H1 (cell line): ENCODE results near the gene TMEM117. TPM values are rescaled to one million over a fixed set of nuclear protein-coding genes. Genes with fewer than 3 reads are reported as not detected.

ENCODE experiments used
- ATF2 ChIP-seq: IDR thresholded peaks from 2 replicates; pipeline ENCODE4 v1.6.1; 2012; ENCODE audit warnings: low read length, inconsistent platforms
- CBX8 ChIP-seq: fragments of 300-800, 300-1000 bp; sonication (generic); IDR thresholded peaks from 2 replicates; pipeline ENCODE4 v1.7.1; 2016; ENCODE audit warnings: low read depth, low read length, borderline replicate concordance
- CHD7 ChIP-seq: fragments of 300-600 bp; sonication (generic); IDR thresholded peaks from 2 replicates; pipeline ENCODE4 v1.7.1; 2012; ENCODE audit warnings: low read length, moderate library complexity, mild to moderate bottlenecking, inconsistent platforms; ENCODE audit not compliant: insufficient replicate concordance
- EZH2 ChIP-seq: fragments of 200-600 bp; sonication (generic); IDR thresholded peaks from 2 replicates; pipeline ENCODE4 v1.7.1; 2012; ENCODE audit warnings: low read depth, mild to moderate bottlenecking, moderate library complexity, low read length, inconsistent platforms; ENCODE audit not compliant: severe bottlenecking
- RBBP5 ChIP-seq: IDR thresholded peaks from 2 replicates; pipeline ENCODE4 v1.7.1; 2012; ENCODE audit warnings: low read depth, mild to moderate bottlenecking, inconsistent platforms, low read length, moderate library complexity, borderline replicate concordance
- RXRA ChIP-seq: IDR thresholded peaks from 2 replicates; pipeline ENCODE4 v1.6.1; 2011; ENCODE audit warnings: low read depth, mild to moderate bottlenecking, low read length, moderate library complexity; ENCODE audit not compliant: insufficient read depth
- SP2 ChIP-seq: IDR thresholded peaks from 2 replicates; pipeline ENCODE4 v1.6.1; 2012; ENCODE audit warnings: mild to moderate bottlenecking, low read length, inconsistent platforms
- polyA plus RNA-seq, 7 experiments: library from polyadenylated mRNA; depleted of rRNA in 3 of 7; stranded (reverse) in 5 of 7; unstranded in 2 of 7; fragments of >200 nt in 5 of 7; fragments of 200-250 nt in 2 of 7; gene quantifications; 1 replicate in 5 of 7; 2 replicates in 1 of 7; 4 replicates in 1 of 7; pipeline versions ENCODE4 v1.2.1 to v1.2.3, GENCODE V29; 2011 to 2013; ENCODE audit warnings: missing spikeins in 2 of 7, mixed read lengths in 2 of 7
- total RNA-seq: library from RNA; stranded (reverse); fragmentation: NEBNext Ultra II Directional; extraction: Animal tissue kit (Norgen Biotek cat#: 25700); gene quantifications from 2 replicates; pipeline ENCODE4 v1.2.1, GENCODE V29; 2021

TMEM117 gene
- total and polyA plus RNA-seq, 2 of the 8 experiments (the other 6 are each of a cell fraction or from before 2014, with no cell fraction given) = 0.80 to 1.4 TPM

GRCh38 chr12:44296624-44297197 lies 460.8 kb downstream of the TMEM117 start (continued):
- no peak for TF ChIP-seq CHD7
- no peak for TF ChIP-seq ATF2
- no peak for TF ChIP-seq SP2
- TF ChIP-seq RBBP5 = no peak
- TF ChIP-seq RXRA = no peak
- TF ChIP-seq CBX8 = no peak
- no peak for TF ChIP-seq EZH2
